ENCODE data around the gene GTF3C5.

DNA sequence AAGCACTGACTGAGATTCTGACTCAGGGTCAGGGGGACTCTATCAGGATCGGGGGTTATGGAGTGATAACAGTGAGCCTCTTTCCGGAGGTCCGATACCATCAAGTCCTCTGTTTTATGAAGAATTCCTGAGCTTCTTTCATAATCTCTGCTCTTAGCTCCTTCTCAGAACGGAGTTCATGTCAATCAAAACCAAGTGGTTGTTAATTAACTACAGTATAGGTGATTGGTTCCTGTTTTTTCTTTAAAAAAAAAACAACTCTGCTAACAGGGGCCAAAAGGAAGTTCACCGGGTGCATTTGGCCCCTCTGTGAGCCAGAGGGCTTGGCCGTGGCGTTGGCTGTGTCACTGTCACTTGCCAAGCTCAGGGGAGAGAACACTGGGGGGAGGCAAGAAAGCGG lies 48.3 kb upstream of the GTF3C5 start:
- TF ChIP-seq RCOR1 (IDR thresholded peaks at IDR 0.05; ENCODE audit: low read length) (no peak), CTCF (IDR thresholded peaks at IDR 0.05) (no peak), EP300 (IDR thresholded peaks at IDR 0.05; ENCODE audit: borderline replicate concordance in 1 of 2, low read depth in 1 of 2, low read length in 1 of 2) (no peak), JUND (IDR thresholded peaks at IDR 0.05) (no peak), RAD21 (IDR thresholded peaks at IDR 0.05; ENCODE audit: low read length) (no peak), POLR2AphosphoS5 (IDR thresholded peaks at IDR 0.05; ENCODE audit: low read depth, low read length) (no peak), MAX (IDR thresholded peaks at IDR 0.05; ENCODE audit: low read depth) (no peak), NFIC (IDR thresholded peaks at IDR 0.05; ENCODE audit: borderline replicate concordance) (no peak), EZH2phosphoT487 (IDR thresholded peaks at IDR 0.05; ENCODE audit: borderline replicate concordance, low read depth) (no peak)
- TF ChIP-seq, protein P1, sequence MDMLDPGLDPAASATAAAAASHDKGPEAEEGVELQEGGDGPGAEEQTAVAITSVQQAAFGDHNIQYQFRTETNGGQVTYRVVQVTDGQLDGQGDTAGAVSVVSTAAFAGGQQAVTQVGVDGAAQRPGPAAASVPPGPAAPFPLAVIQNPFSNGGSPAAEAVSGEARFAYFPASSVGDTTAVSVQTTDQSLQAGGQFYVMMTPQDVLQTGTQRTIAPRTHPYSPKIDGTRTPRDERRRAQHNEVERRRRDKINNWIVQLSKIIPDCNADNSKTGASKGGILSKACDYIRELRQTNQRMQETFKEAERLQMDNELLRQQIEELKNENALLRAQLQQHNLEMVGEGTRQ (IDR thresholded peaks at IDR 0.05; ENCODE audit: borderline replicate concordance, low read depth, low read length), result no peak

Measured in SK-N-SH (cell line).